ENCODE measurements around the gene SIRT2. TPM values are rescaled to one million over a fixed set of nuclear protein-coding genes. Genes with fewer than 3 reads are reported as not detected.

The SIRT2 gene
- polyA plus RNA-seq, 1 donor from 2014 or later: 102 TPM

DNA sequence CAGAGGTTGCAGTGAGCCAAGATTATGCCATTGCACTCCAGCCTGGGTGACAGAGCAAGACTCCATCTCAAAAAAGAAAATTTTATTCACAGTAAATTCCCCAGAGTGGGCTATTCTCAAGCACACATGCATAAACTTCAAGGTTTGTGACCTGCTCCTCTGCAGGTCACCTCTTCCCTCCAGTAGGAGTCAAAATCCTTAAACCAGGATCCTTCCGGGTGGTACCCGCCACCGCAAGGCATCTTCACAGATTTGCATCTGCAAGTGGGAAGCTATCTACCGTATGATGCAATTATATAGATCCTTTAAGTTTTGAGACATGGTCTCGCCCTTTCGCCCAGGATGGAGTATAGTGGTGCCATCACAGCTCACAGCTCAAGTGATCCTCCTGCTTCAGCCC lies 64.8 kb downstream of the SIRT2 start:
- no peaks in the 10 kb centered on the region for H3F3A ChIP-seq (ENCODE audit: insufficient read depth, low read length, poor library complexity, severe bottlenecking)
- H3K4me2 ChIP-seq (ENCODE audit: low read length): no peak overlapping the region
- H3K9ac ChIP-seq (ENCODE audit: low read length): no peak overlapping the region
- no peaks in the 10 kb centered on the region for H4K20me1 ChIP-seq (ENCODE audit: insufficient read depth)
- no peaks in the 10 kb centered on the region for H3K9me3 ChIP-seq (ENCODE audit: low read length)
- H3K79me2 ChIP-seq (replicated peaks; ENCODE audit: insufficient read depth, low read length): peaks cover 8% of the 10 kb centered on the region
- no peak overlapping the region for H2AFZ ChIP-seq (ENCODE audit: low read depth, low read length)
- H3K36me3 ChIP-seq (ENCODE audit: insufficient read depth, low read length): no peaks in the 10 kb centered on the region
- H3K9me2 ChIP-seq (ENCODE audit: insufficient read depth, low read length): no peaks in the 10 kb centered on the region
- no peak for TF ChIP-seq EP300 (conservative IDR thresholded peaks at IDR 0.05; ENCODE audit: poor library complexity, severe bottlenecking)
- no peak for TF ChIP-seq RAD21 (conservative IDR thresholded peaks at IDR 0.05)
- TF ChIP-seq, protein P1, sequence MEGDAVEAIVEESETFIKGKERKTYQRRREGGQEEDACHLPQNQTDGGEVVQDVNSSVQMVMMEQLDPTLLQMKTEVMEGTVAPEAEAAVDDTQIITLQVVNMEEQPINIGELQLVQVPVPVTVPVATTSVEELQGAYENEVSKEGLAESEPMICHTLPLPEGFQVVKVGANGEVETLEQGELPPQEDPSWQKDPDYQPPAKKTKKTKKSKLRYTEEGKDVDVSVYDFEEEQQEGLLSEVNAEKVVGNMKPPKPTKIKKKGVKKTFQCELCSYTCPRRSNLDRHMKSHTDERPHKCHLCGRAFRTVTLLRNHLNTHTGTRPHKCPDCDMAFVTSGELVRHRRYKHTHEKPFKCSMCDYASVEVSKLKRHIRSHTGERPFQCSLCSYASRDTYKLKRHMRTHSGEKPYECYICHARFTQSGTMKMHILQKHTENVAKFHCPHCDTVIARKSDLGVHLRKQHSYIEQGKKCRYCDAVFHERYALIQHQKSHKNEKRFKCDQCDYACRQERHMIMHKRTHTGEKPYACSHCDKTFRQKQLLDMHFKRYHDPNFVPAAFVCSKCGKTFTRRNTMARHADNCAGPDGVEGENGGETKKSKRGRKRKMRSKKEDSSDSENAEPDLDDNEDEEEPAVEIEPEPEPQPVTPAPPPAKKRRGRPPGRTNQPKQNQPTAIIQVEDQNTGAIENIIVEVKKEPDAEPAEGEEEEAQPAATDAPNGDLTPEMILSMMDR (IDR thresholded peaks at IDR 0.05; ENCODE audit: poor library complexity, severe bottlenecking): no peak
- TF ChIP-seq, protein P2, sequence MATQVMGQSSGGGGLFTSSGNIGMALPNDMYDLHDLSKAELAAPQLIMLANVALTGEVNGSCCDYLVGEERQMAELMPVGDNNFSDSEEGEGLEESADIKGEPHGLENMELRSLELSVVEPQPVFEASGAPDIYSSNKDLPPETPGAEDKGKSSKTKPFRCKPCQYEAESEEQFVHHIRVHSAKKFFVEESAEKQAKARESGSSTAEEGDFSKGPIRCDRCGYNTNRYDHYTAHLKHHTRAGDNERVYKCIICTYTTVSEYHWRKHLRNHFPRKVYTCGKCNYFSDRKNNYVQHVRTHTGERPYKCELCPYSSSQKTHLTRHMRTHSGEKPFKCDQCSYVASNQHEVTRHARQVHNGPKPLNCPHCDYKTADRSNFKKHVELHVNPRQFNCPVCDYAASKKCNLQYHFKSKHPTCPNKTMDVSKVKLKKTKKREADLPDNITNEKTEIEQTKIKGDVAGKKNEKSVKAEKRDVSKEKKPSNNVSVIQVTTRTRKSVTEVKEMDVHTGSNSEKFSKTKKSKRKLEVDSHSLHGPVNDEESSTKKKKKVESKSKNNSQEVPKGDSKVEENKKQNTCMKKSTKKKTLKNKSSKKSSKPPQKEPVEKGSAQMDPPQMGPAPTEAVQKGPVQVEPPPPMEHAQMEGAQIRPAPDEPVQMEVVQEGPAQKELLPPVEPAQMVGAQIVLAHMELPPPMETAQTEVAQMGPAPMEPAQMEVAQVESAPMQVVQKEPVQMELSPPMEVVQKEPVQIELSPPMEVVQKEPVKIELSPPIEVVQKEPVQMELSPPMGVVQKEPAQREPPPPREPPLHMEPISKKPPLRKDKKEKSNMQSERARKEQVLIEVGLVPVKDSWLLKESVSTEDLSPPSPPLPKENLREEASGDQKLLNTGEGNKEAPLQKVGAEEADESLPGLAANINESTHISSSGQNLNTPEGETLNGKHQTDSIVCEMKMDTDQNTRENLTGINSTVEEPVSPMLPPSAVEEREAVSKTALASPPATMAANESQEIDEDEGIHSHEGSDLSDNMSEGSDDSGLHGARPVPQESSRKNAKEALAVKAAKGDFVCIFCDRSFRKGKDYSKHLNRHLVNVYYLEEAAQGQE (IDR thresholded peaks at IDR 0.05; ENCODE audit: borderline replicate concordance): no peak
- TF ChIP-seq EZH2 (IDR thresholded peaks at IDR 0.05; ENCODE audit: borderline replicate concordance, insufficient read depth, low read length, poor library complexity, severe bottlenecking): no peak
- no peak for TF ChIP-seq TAF1 (IDR thresholded peaks at IDR 0.05; ENCODE audit: low read depth)
- no peak for TF ChIP-seq MXI1 (conservative IDR thresholded peaks at IDR 0.05; ENCODE audit: poor library complexity, severe bottlenecking)
- TF ChIP-seq POLR2AphosphoS5 (IDR thresholded peaks at IDR 0.05): no peak
- no peak for TF ChIP-seq SMC3 (conservative IDR thresholded peaks at IDR 0.05; ENCODE audit: poor library complexity)
- no peaks in the 10 kb centered on the region for H3K27me3 ChIP-seq (ENCODE audit: insufficient read depth, low read depth, low read length)
- no peak overlapping the region for H3K4me3 ChIP-seq (ENCODE audit: low read length)
- no peak overlapping the region for H3K27ac ChIP-seq (ENCODE audit: low read length)

DNA sequence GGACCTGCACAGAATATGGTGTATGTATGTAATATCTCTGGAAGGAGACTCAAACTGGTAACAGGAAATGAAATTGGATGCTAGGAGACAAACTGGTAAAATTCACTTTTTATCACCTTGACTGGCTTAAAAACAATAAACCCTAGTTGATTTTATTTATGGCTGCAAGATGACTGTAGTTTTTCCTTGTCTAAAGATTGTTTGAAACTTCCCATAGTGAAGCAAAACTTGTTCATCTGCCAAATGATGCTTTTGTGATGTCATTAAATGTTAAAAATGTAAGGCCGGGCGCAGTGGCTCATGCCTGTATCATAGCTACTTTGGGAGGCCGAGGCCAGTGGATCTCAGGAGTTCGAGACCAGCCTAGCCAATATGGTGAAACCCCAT lies 65.3 kb downstream of the SIRT2 start:
- no peak overlapping the region for H3K9ac ChIP-seq (ENCODE audit: low read length)
- H3K36me3 ChIP-seq (ENCODE audit: insufficient read depth, low read length): no peaks in the 10 kb centered on the region

DNA sequence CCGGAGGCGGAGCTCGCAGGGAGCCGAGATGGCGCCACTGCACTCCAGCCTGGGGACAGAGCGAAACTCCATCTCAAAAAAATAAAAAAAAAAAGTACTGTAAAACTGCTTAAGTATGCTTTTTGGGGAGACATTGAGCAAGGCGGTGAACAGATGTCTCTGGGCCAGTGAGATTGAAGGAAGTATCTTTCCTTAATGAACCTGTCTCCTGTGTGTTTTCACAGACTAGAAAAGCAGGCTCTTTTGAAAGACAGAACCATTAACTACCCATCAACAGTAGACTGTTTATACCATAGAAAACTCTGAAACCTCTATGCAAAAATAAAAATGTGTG lies 66.4 kb downstream of the SIRT2 start:
- Histone ChIP-seq H3K9me2 (ENCODE audit: insufficient read depth, low read length) (no peaks in the 10 kb centered on the region), H3K36me3 (ENCODE audit: insufficient read depth, low read length) (no peaks in the 10 kb centered on the region), H3K79me2 (replicated peaks; ENCODE audit: insufficient read depth, low read length) (peaks cover 8% of the 10 kb centered on the region), H3K9ac (ENCODE audit: low read length) (no peak overlapping the region), H4K20me1 (ENCODE audit: insufficient read depth) (no peaks in the 10 kb centered on the region), H3K4me2 (ENCODE audit: low read length) (no peak overlapping the region), H3K4me3 (ENCODE audit: low read length) (no peak overlapping the region), H2AFZ (ENCODE audit: low read depth, low read length) (no peak overlapping the region), H3K27me3 (ENCODE audit: insufficient read depth, low read depth, low read length) (no peaks in the 10 kb centered on the region), H3K9me3 (ENCODE audit: low read length) (no peaks in the 10 kb centered on the region), H3K27ac (ENCODE audit: low read length) (no peak overlapping the region), H3F3A (ENCODE audit: insufficient read depth, low read length, poor library complexity, severe bottlenecking) (no peaks in the 10 kb centered on the region)
- no peak for TF ChIP-seq EZH2 (IDR thresholded peaks at IDR 0.05; ENCODE audit: borderline replicate concordance, insufficient read depth, low read length, poor library complexity, severe bottlenecking)
- TF ChIP-seq, protein P1 (IDR thresholded peaks at IDR 0.05; ENCODE audit: poor library complexity, severe bottlenecking): no peak
- no peak for TF ChIP-seq MXI1 (conservative IDR thresholded peaks at IDR 0.05; ENCODE audit: poor library complexity, severe bottlenecking)
- no peak for TF ChIP-seq TAF1 (IDR thresholded peaks at IDR 0.05; ENCODE audit: low read depth)
- TF ChIP-seq RAD21 (conservative IDR thresholded peaks at IDR 0.05): no peak
- no peak for TF ChIP-seq EP300 (conservative IDR thresholded peaks at IDR 0.05; ENCODE audit: poor library complexity, severe bottlenecking)

More for the DNA sequence above, 65.3 kb downstream of the SIRT2 start:
- Histone ChIP-seq H3K4me3 (ENCODE audit: low read length) (no peak overlapping the region), H4K20me1 (ENCODE audit: insufficient read depth) (no peaks in the 10 kb centered on the region), H3K27ac (ENCODE audit: low read length) (no peak overlapping the region), H3K9me2 (ENCODE audit: insufficient read depth, low read length) (no peaks in the 10 kb centered on the region), H3K9me3 (ENCODE audit: low read length) (no peaks in the 10 kb centered on the region), H3F3A (ENCODE audit: insufficient read depth, low read length, poor library complexity, severe bottlenecking) (no peaks in the 10 kb centered on the region), H3K4me2 (ENCODE audit: low read length) (no peak overlapping the region), H2AFZ (ENCODE audit: low read depth, low read length) (no peak overlapping the region), H3K79me2 (replicated peaks; ENCODE audit: insufficient read depth, low read length) (peaks cover 8% of the 10 kb centered on the region), H3K27me3 (ENCODE audit: insufficient read depth, low read depth, low read length) (no peaks in the 10 kb centered on the region)
- TF ChIP-seq EP300 (conservative IDR thresholded peaks at IDR 0.05; ENCODE audit: poor library complexity, severe bottlenecking): no peak
